HG03575 (cell line): Measurements from ENCODE around the gene DCLK2.

Experiments
- ATAC-seq: cut with Tn5 transposase; IDR thresholded peaks from one replicate; pipeline ENCODE4 v1.9.1; 2021; ENCODE audit not compliant: unreplicated experiment, insufficient number of reproducible peaks, low FRiP score; ENCODE audit errors: extremely low read depth

Gene DCLK2

DNA sequence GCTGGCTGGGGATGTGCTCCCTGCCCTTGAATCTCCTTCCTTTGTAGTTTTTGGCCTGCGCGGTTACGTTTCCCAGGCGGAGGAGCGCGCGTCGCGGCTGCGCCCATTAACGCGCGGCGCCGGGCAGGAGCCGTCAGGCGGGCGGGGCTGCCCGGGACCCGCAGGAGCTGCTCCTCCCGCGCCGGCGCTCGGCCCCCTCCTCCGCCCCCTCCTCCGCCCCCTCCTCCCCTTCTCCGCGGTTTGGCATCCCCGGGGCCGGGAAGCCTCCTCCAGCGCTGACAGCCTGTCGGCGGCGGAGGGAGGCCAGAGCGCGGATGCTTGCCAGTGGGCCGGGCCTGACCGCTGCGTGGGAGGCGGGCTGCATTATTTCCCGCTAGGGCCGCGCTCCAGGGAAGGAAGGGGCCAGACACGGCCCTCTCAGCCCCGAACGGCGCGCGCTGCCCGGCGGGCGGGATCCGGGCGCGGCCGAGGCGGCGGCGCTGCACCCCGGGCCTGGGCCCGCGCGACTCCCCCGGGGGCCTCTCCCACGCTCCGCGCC is at the start of gene DCLK2:
Gene DCLK2, plus strand, starts transcription at position 405 of the 538 bp plus-strand sequence. CDS start 583 bp downstream, outside the sequence.
- no peak for ATAC-seq

DNA sequence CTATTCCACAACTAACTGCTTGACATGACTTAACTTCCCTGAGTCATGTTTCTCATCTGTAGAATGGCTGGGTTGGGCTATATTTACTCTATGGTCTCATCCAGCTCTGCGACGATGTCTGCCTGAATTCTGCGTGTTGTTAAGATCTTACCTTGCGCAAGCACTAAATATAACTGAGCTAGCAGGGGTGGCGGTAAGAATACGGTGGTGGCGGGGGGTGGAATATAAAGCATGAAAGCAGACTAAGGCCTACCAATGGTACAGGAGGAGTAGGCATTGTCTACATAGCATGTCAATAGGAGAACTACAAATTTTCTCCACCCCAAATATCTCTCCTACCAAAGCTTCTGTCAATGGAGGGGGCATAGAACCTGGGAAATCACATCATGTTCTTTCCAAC is 45.7 kb upstream of the DCLK2 start:
- no peak for ATAC-seq

DNA sequence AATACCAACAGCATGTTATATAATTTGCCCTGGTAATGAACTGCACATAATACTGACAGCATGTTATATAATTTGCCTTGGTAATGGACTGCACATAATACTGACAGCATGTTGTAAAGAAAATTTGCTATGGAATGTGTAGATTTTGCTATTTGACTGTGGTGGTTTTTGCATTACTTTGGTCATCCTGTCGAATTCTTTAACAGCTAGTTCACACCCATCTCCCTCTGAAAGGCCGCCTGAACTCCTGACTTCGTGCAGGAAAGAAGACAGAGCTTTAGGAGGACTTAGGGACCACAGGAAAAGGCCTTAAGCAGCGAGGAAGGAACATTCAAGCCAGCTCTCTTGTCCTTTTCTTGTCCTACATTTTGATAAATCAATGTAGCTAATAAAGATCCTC is 45.2 kb upstream of the DCLK2 start:
- ATAC-seq, result no peak

DNA sequence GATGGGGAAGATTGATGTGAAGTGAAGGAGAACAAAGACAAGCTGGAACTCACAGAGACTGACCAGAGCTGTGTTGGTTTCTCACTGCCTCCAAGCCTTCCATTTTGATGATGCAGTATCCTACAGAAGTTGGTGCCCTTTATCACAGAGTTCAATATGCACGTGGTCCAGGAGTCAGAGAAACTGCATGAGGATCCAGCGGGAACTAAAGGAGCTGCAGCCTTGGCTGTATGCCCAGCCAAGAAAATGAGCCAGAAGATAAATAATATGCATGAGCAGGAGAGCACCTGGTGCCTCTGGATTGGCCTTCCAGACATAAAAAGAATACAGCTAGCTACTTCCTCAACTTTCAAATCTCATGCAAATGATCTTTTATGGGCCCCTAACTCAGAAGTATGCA is 44.3 kb upstream of the DCLK2 start:
- no peak for ATAC-seq

DNA sequence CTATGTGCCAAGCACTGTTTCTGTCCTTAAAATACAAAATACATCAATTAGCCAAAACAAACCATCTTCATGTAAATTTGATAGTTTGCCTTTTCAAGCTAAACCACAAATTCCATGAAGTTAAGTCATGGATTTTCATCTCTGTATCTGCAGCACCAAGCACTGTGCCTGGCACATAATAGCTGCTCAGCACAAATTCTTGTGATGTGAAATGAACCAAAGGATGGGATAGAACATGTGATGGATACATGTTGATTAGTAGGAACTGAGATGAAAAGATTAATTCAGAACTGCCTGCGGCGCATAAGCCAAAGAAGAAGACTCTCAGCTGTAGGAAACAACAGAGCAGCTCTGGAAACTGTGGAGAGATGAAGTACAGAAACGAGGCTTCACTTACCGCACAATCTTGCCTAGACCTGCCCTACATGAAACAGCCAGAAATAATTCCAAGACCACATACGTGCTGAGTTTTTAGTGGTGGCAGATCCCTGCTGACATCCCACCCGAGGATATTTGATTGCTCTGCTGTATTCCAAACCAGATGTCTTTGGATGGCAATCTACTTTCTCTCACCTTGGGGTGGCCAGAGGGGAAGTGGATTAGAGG is 40.9 kb upstream of the DCLK2 start:
- ATAC-seq, result no peak

DNA sequence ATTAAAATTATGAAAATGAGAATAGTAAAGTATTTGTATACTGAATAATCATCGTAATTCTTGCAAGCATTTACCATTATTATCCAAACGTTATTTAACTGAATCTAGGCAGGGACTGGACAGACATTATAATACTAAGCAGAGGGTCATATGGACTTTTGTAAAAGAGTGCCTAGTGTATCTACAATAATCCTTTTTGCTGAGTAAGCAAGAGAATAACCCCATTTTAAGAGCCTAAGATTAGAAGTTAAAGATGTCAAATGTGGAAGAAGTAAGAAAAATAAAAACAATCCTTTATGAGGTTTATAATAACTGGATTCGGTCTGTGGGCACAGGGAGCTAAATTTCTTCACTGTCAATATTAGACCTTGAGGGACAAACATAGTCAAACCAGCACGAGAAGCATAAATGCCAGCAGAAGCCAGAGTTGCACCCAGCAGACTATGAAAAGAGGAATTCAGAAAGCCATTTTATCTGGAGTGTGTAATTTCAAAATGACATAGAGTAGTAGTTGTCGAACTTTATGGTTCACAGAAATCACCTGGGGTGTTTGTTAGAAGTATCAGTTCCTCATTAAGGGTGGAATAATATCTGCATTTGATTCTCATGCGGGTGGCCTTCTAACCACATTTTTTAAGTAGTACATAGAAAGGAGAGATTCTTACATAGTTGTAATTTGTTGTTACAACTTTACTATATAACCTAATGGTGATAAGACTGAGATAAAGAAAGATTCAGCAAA is 39.7 kb upstream of the DCLK2 start:
- ATAC-seq, result peak; percentile 94

DNA sequence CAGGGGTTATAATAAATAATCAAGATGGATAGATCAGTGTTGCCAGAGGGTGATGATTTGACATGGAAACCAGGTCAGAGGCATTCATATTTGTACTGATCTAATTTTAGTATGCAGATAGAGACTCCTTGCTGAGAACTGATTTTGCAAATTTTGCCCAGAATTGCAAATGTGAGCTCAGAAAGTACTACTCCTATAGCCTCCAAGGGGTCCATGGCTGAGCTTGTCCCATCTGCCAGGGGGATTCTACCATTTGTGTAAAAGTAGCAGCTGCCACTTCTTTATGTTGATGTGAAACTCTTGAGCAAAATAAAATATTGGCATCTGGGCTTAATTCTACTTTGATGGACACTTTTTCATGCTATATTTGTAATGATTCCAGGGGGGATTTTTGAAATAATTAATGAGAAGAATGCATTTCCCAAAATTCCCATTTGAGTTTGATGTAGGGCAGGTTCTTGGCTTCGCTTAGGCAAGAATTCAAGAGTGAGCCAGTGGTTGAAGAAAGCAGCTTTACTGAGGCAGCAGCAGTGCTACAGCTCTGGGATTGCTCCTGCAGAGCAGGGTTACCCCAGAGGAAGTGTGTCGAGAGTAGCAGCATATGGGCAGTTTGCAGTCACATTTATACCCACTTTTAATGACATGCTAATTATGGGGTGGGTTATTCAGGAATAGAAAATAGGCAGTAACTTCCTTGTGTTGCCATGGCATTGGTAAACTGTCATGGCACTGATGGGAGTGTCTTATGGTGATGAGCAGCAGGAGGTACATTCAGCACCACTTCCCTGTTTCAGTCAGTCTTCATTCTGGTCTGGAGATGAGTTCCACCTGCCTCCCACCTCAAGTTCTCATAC is 38.7 kb upstream of the DCLK2 start:
- ATAC-seq, result no peak

DNA sequence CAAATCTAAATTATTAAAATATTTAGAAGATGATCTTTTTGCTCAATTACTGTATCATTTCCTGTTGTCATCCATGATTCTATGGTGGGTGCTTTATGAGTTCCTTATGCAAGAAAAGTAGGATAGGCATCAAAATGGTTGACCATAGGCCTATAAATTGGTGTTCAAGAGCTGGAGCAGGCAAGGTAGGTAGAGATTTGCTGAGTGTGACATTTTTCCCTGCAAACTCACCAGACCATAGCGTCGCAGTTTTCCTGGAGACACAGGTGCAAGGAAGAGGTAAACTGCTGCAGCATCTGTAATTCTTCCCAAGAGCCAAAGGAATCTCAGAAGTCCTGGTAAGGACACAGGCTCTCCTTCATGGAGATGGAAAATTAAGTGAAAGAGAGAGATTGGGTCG is 33.7 kb upstream of the DCLK2 start:
- no peak for ATAC-seq

DNA sequence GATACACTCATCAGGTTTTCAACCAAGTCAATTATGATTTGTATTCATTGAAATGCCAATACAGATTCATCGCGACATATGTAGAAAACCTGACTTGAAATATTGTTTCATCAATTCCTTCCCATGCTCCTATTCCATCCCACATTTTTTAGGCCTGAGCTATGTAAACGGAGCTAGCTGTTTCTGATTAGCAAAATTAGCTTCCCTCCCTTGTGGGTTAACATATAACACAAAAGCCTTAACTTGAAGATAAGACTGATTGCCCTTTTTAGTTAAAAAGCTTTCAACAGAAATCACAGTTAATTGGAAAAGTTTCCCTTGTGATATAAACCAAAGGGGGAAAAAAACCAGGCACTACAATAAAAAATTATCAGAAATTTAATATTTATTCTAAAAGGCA is 32.8 kb upstream of the DCLK2 start:
- no peak for ATAC-seq

DNA sequence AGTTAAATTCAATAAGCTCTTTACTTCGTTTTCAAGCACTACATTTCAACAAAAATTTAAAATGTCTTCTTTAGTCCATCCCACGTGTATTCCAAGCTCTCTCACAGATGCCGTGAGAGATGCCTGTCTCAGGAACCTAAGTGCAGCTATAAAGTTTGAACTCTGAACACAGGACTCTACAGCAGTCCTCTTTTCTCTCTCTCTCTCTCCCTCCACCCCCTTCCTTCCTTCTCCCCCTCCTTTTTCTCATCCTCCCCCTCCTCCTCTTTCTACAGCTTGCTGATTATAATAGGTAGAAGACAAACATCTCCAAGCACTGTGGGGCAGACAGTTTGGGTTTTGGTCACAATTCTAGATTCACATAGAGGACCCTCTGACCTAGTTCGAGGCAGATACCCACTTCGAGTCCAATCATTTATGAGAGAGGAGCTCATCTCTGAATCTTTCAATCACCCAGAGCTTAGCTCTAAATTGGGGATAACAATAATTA is 31.5 kb upstream of the DCLK2 start:
- ATAC-seq, result no peak

DNA sequence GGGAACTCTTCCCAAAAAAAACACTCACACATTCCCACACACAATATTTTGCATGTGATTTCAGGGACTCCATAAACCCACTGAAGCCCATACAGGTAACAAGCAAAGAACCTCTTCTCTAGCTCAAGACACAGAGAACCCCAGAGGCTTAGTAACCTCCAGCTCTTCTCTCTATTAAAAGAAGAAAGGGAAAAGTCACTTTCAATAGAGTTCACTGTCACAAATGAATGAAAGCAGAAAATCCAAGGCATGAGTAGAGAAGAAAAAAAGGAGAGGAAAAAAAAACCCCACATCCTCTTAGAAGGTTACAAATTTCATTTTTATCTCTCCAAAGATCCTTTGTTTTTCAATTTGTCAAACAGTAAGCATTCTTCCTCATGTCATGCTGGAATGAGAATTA is 30.7 kb upstream of the DCLK2 start:
- ATAC-seq, result no peak

DNA sequence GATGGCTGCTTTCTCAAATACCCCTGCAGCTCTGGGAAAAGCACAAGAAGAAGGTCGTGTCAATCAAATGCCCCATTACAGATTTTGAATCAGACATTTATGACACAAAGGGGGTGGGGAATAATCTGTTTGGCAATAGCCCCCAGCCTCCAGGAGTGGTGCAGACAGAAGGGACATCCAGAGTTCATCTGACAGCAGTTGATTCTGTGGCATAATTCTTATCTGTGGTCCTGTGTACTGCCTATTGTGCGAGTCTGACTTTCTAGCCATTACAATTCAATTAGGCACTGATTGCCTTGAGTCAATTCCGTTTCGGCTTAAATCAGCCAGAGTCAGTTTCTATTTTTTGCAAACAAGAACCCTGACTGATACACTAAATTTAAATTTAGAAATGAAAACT is 28.6 kb upstream of the DCLK2 start:
- no peak for ATAC-seq

DNA sequence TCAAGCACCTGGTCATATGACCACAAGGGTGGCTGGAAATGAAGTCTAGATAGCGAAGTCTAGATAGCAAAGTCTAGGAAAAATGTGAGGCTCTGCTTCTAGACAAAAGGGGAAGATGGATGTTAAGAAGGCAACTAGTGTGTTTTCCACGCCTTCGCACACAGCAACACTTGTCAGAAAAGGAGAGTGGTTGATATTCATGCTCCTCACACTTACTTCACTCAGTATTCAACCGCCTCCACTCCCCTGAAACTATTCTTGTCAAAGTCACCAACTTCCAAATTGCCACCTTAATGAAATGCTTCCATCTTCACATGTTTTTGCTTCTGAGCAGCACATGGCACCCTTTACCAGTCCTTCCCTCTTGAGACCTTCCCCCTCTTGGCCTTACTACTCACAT is 27.7 kb upstream of the DCLK2 start:
- ATAC-seq, result no peak

DNA sequence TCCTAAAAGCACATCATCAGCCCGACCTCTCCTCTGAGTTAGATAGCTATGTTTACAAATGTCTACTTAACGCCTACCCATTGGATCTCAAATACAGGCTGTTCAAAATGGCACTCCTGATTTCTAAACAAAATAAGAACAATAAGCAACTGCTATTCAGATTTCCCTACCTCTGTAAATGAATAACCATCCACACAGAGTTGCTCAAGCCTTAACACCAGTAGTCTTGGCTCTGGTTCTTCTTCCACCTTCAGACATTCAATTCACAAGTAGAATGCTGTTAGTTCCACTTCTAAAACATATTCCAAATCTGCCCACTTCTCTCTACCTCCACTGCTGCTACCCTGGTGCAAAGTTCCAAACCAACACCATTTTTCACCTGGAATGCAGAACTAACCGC is 27.1 kb upstream of the DCLK2 start:
- no peak for ATAC-seq

DNA sequence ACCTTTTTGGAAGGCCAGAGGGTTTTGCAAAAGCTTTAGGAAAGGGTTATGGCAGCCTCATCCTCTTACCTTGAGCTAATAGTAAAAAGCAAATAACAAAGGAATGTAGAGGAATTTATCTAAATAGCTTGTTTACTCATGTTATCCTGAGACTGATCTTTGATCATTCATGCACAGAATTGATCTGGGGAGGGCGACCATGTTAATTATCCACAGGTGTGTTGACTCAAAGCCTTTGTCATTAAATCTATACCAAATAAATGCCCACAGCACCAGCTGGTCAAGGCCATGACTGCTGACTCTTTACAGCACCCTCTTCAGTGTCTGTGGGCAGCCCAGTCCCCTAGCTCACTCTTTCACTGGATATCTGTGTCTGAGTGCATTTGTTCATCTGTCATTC is 22.8 kb upstream of the DCLK2 start:
- no peak for ATAC-seq

DNA sequence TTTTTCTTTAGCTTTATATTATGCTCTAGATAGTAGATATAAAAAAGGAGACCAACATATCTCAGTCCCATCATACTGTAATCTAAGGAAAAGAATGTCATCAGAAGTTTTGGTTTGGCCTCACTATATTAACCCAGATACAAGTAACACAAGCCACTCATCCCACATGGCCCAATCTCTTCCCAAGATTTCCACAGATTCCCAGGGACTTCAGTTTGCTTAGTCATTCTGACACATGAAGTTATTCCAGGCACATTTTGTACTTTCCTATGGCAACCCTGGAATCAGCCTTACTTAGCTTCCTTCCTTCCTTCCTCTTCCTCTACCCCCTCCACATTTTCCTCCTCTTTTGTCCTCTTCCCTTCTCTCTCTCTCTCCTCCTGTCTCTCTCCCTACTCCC is 21.7 kb upstream of the DCLK2 start:
- ATAC-seq, result no peak

DNA sequence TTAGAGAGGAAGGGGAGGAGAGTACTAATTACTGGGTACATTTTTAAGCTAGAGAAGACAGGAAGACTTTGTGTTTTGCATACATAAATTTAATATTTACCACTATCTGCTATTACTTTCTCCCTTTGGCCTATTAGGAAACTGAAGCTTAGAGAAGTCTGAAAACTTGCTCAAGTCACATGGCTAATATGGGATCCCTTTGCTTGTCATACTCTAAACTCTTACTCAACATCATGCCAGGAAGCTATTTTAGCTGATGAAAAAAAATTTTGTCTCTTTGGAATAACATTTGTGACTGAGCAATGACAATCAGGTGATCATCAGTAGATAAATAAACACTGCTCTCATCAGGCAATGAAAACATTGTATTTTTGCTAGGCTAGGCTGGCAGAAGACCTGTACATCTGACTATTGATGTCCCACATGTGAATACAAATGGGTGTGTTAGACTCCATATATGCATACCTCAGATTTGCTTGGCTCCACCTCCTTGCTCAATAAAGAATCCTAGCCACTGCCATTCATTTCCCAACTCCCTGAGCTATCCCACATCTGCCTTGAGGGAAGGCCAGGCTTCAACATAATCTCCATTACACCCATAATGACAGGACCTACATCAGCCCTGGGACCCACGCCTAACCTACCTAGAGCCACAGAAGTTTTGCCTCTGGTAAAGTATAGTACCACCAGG is 17.0 kb upstream of the DCLK2 start:
- no peak for ATAC-seq

DNA sequence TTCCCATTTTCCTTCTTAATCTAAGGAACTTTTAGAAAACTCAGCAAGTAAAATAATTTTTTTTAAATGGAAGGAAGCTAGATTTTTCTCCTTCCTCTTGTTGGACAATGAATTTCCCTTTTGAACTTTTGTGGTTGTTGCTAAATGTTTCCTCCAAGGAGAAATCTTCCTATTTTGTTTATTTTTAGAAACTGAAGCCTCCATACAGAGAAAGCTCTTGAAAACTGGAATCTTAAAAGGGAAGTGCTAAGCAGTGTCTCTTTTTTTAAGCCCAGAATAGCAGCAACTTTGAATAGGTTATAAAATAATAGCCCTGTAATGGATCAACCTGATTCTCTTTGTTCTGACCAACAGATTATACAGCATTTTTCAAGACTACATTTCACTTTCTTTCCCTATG is 15.1 kb upstream of the DCLK2 start:
- no peak for ATAC-seq

DNA sequence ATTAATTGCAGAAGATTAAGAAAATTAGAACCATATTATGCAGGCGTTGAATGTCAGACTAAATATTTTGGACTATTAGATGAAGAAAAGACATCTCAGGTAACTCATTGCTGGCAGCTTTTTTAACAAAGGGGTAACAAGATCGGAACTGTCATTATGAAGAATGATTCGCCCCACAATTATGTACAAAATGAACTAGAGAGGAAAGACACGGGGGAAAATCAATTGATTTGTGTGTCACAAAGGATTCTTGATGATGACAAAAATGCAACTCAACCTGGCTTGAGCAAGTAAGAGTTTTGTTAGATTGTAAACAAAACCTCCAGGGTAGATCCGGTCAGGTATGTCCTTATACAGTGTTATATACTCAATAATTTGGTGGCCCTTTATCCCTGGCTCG is 12.5 kb upstream of the DCLK2 start:
- ATAC-seq, result no peak
